Measurements from ENCODE around the gene TBC1D10B.

The TBC1D10B gene

DNA sequence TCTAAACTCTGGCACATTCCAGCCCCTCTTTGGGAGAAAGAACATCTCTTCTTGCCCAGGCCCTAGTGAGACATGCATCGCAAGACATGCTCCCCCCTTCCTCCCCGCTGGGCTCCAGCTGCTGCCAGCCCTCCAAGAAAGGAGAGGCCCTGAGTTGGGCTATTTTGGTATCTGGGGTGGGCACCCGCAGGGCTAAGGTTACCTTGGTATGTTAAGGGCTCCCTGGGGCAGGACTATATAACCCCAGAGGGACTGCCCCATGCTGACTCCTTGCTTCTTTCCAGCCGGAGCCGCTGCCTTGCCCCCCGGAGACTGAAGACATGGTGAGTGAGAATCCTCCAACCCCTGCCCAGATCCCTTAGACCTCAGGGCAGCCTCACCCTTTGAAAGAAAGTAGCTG lies 4.2 kb upstream of the TBC1D10B start, which contains the start of gene MYL11:
Gene MYL11 (plus strand): TSS at position 265 of the 400 bp plus-strand sequence. CDS start 56 bp downstream, at position 321.
- H3K9me3 ChIP-seq (ENCODE audit: insufficient read depth, low read length, severe bottlenecking): no peaks in the 10 kb centered on the region
- H3K9ac ChIP-seq (ENCODE audit: low read depth, low read length): no peak within 1 kb of the TSS
- H3K36me3 ChIP-seq (ENCODE audit: insufficient read depth, low read length): peaks cover 3% of the 10 kb centered on the region; the same call in 1 of the 2 replicates
- H3K79me2 ChIP-seq (ENCODE audit: insufficient read depth, low read length): peaks cover 25% of the 10 kb centered on the region
- H4K20me1 ChIP-seq (ENCODE audit: insufficient read depth, low read length): peaks cover 4% of the 10 kb centered on the region
- H3K27me3 ChIP-seq (ENCODE audit: insufficient read depth, low read length, poor library complexity): no peaks in the 10 kb centered on the region
- peaks cover 43% of the 10 kb centered on the region for H3K4me1 ChIP-seq (ENCODE audit: insufficient read depth, low read length)
- H3K4me3 ChIP-seq (ENCODE audit: low read depth in 1 of 2, low read length in 2 of 2): no peak within 1 kb of the TSS
- DNase-seq: no peak
- no peak within 1 kb of the TSS for H3K4me2 ChIP-seq (ENCODE audit: insufficient read depth, low read length)
- TF ChIP-seq EZH2 (IDR thresholded peaks at IDR 0.05; ENCODE audit: borderline replicate concordance, low read depth, low read length, severe bottlenecking): no peak
- TF ChIP-seq, protein P1, sequence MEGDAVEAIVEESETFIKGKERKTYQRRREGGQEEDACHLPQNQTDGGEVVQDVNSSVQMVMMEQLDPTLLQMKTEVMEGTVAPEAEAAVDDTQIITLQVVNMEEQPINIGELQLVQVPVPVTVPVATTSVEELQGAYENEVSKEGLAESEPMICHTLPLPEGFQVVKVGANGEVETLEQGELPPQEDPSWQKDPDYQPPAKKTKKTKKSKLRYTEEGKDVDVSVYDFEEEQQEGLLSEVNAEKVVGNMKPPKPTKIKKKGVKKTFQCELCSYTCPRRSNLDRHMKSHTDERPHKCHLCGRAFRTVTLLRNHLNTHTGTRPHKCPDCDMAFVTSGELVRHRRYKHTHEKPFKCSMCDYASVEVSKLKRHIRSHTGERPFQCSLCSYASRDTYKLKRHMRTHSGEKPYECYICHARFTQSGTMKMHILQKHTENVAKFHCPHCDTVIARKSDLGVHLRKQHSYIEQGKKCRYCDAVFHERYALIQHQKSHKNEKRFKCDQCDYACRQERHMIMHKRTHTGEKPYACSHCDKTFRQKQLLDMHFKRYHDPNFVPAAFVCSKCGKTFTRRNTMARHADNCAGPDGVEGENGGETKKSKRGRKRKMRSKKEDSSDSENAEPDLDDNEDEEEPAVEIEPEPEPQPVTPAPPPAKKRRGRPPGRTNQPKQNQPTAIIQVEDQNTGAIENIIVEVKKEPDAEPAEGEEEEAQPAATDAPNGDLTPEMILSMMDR (IDR thresholded peaks at IDR 0.05; ENCODE audit: borderline replicate concordance, extremely low read depth, low read length, poor library complexity, severe bottlenecking): no peak
- no peak within 1 kb of the TSS for H3K27ac ChIP-seq (ENCODE audit: low read length)
- H2AFZ ChIP-seq (ENCODE audit: low read depth, low read length): no peak within 1 kb of the TSS
- ATAC-seq (ENCODE audit: insufficient read depth, low read depth): no peak

DNA sequence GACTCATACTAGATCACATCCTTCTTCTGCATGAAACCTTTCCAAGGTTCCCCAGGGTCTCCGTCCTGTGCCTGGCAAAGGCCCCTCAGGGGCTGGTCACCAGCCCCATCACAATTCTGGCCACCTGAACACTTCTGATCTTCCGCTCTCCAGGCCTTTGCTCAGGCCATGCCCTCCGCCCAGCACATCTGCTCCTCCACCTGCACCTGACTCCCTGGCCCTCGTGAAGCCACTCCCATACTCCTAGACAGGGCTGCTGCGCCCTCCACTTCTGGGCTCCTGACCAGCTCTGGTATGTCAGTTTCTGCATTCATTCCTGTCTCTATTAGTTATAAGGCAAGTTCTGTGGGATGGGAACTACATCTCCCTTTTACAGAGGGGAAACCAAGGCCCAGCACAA lies 2.4 kb upstream of the TBC1D10B start:
- Histone ChIP-seq H3K9me3 (ENCODE audit: insufficient read depth, low read length, severe bottlenecking) (no peaks in the 10 kb centered on the region), H3K4me2 (ENCODE audit: insufficient read depth, low read length) (no peak overlapping the region), H3K79me2 (ENCODE audit: insufficient read depth, low read length) (peaks cover 36% of the 10 kb centered on the region), H3K4me3 (ENCODE audit: low read depth in 1 of 2, low read length in 2 of 2) (no peak overlapping the region), H3K9ac (ENCODE audit: low read depth, low read length) (no peak overlapping the region), H3K36me3 (ENCODE audit: insufficient read depth, low read length) (peaks cover 4% of the 10 kb centered on the region), H3K4me1 (ENCODE audit: insufficient read depth, low read length) (peaks cover 45% of the 10 kb centered on the region), H4K20me1 (ENCODE audit: insufficient read depth, low read length) (peaks cover 17% of the 10 kb centered on the region), H3K27me3 (ENCODE audit: insufficient read depth, low read length, poor library complexity) (no peaks in the 10 kb centered on the region), H2AFZ (ENCODE audit: low read depth, low read length) (no peak overlapping the region), H3K27ac (ENCODE audit: low read length) (no peak overlapping the region)
- TF ChIP-seq EZH2 (IDR thresholded peaks at IDR 0.05; ENCODE audit: borderline replicate concordance, low read depth, low read length, severe bottlenecking): no peak
- TF ChIP-seq, protein P1 (IDR thresholded peaks at IDR 0.05; ENCODE audit: borderline replicate concordance, extremely low read depth, low read length, poor library complexity, severe bottlenecking): no peak
- DNase-seq: no peak
- no peak for ATAC-seq (ENCODE audit: insufficient read depth, low read depth)

DNA sequence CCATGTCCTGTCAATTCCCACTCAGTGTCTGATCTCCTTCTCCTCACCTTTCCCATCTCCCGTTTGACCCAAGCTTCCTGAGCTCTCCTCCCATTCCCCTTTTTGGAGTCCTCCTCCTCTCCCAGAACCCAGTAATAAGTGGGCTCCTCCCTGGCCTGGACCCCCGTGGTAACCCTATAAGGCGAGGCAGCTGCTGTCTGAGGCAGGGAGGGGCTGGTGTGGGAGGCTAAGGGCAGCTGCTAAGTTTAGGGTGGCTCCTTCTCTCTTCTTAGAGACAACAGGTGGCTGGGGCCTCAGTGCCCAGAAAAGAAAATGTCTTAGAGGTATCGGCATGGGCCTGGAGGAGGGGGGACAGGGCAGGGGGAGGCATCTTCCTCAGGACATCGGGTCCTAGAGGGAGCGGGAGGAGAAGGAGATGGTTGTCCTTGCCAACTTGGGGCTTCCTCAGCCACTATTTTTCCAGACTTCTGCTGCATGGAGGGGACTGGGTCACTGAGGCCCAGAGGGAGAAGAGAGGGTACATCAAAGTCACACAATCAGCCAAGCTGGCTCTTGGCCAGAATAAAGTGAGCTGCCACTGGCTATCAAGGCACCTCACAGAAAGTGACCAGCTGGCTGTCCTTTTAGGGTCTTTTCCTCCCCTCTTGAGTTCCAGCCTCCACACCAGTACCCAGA lies 1.9 kb upstream of the TBC1D10B start:
- H3K4me3 ChIP-seq (ENCODE audit: low read depth in 1 of 2, low read length in 2 of 2): peak overlapping the region in 1 of 2 experiments; percentile 56; a peak in 2 of 4 replicates
- H3K27me3 ChIP-seq (ENCODE audit: insufficient read depth, low read length, poor library complexity): no peaks in the 10 kb centered on the region
- peak overlapping the region; percentile 64; the same call in 1 of the 2 replicates for H3K9ac ChIP-seq (ENCODE audit: low read depth, low read length)
- H4K20me1 ChIP-seq (ENCODE audit: insufficient read depth, low read length): peaks cover 23% of the 10 kb centered on the region
- H3K9me3 ChIP-seq (ENCODE audit: insufficient read depth, low read length, severe bottlenecking): no peaks in the 10 kb centered on the region
- H3K4me2 ChIP-seq (ENCODE audit: insufficient read depth, low read length): peak overlapping the region; percentile 71
- H2AFZ ChIP-seq (ENCODE audit: low read depth, low read length): peak overlapping the region; percentile 52
- TF ChIP-seq EZH2 (IDR thresholded peaks at IDR 0.05; ENCODE audit: borderline replicate concordance, low read depth, low read length, severe bottlenecking): no peak
- TF ChIP-seq, protein P1 (IDR thresholded peaks at IDR 0.05; ENCODE audit: borderline replicate concordance, extremely low read depth, low read length, poor library complexity, severe bottlenecking): no peak
- H3K4me1 ChIP-seq (ENCODE audit: insufficient read depth, low read length): peaks cover 45% of the 10 kb centered on the region
- H3K79me2 ChIP-seq (ENCODE audit: insufficient read depth, low read length): peaks cover 38% of the 10 kb centered on the region
- DNase-seq: no peak
- H3K27ac ChIP-seq (ENCODE audit: low read length): peak overlapping the region; percentile 82
- no peak for ATAC-seq (ENCODE audit: insufficient read depth, low read depth)
- peaks cover 10% of the 10 kb centered on the region for H3K36me3 ChIP-seq (ENCODE audit: insufficient read depth, low read length)
